Fibroblast of the aortic adventitia (primary cell): ENCODE data around the gene ZNF462. TPM values are rescaled to one million over a fixed set of nuclear protein-coding genes. Genes with fewer than 3 reads are reported as not detected.

ENCODE experiments used
- DNase-seq: peaks from one replicate; pipeline ENCODE4 v3.0.0-alpha.2; 2010; ENCODE audit warnings: low read depth
- H3K4me3 ChIP-seq: 2 replicates; pipeline ENCODE4 v1.5.1; 2011; ENCODE audit warnings: low read depth, mild to moderate bottlenecking, control low read depth, low read length, moderate library complexity
- CTCF ChIP-seq: IDR thresholded peaks from 2 replicates; pipeline ENCODE4 v1.5.1; 2011; ENCODE audit warnings: mild to moderate bottlenecking, low read length, control low read depth, inconsistent platforms; ENCODE audit not compliant: insufficient read depth
- small RNA-seq: library from RNA; depleted of rRNA; stranded (forward); fragments of <200 nt; gene quantifications from one replicate; pipeline ENCODE3, GENCODE V24; 2012
- total RNA-seq: library from RNA; depleted of rRNA; stranded (reverse); fragments of >200 nt; gene quantifications from 2 replicates; pipeline ENCODE4 v1.2.3, GENCODE V29; 2012; ENCODE audit warnings: low replicate concordance

The ZNF462 gene
- total RNA-seq, 1 donor: 9.1 TPM

GRCh38 chr9:107051392-107051791, 188.4 kb downstream of the ZNF462 start:
- H3K4me3 ChIP-seq: no peak overlapping the region
- TF ChIP-seq CTCF: no peak
- DNase-seq: no peak

GRCh38 chr9:107054146-107054545, 191.2 kb downstream of the ZNF462 start:
- H3K4me3 ChIP-seq: no peak overlapping the region
- DNase-seq: no peak
- no peak for TF ChIP-seq CTCF

- TF ChIP-seq CTCF: no peak
- DNase-seq: no peak
- H3K4me3 ChIP-seq: no peak overlapping the region
Measured at GRCh38 chr9:107059220-107059619, 196.3 kb downstream of the ZNF462 start.

- no peak overlapping the region for H3K4me3 ChIP-seq
- DNase-seq: no peak
- no peak for TF ChIP-seq CTCF
Measured at GRCh38 chr9:107060062-107060461, 197.1 kb downstream of the ZNF462 start.

Small RNAs within 50 kb of the gene (small RNA-seq; reads per million reads assigned to genes)
- not detected for gene RNA5SP292
